HepG2 (cell line): ENCODE measurements around the gene C1orf35.

Experiments used
- FOXM1 ChIP-seq: sonication (generic); formaldehyde crosslinking; IDR thresholded peaks from 2 replicates; pipeline ENCODE4 v1.5.0; 2020; ENCODE audit warnings: missing genetic modification reagents
- FOXO4 ChIP-seq: sonication (generic); formaldehyde crosslinking; conservative IDR thresholded peaks from 2 replicates; pipeline ENCODE4 v1.8.1; 2023; ENCODE audit warnings: missing genetic modification reagents
- HOXA7 ChIP-seq: sonication (generic); formaldehyde crosslinking; IDR thresholded peaks from 2 replicates; pipeline ENCODE4 v1.8.1; 2022; ENCODE audit warnings: mild to moderate bottlenecking, missing genetic modification reagents, moderate library complexity
- ISL2 ChIP-seq: sonication (generic); formaldehyde crosslinking; IDR thresholded peaks from 2 replicates; pipeline ENCODE4 v1.5.0; 2020; ENCODE audit warnings: missing genetic modification reagents
- KLF9 ChIP-seq: IDR thresholded peaks from 2 replicates; pipeline ENCODE4 v1.6.1; 2016; ENCODE audit warnings: low read depth
- MAZ ChIP-seq, 2 experiments: sonication (generic) in 1 of 2; formaldehyde crosslinking in 1 of 2; IDR thresholded peaks; 2 replicates each; pipeline versions ENCODE4 v1.5.0 to v1.6.1; 2012 to 2020; ENCODE audit warnings: low read depth in 2 of 2, mild to moderate bottlenecking in 2 of 2, borderline replicate concordance in 1 of 2, improper control_type of control experiment in 1 of 2, low read length in 1 of 2, missing genetic modification reagents in 1 of 2, moderate library complexity in 1 of 2
- PHF5A ChIP-seq: IDR thresholded peaks from one replicate; pipeline ENCODE4 v1.6.1; 2018; ENCODE audit warnings: low read depth, missing genetic modification reagents; ENCODE audit not compliant: unreplicated experiment
- PRDM10 ChIP-seq: sonication (generic); formaldehyde crosslinking; IDR thresholded peaks from 2 replicates; pipeline ENCODE4 v1.4.0; 2020; ENCODE audit warnings: low read depth, missing genetic modification reagents
- ZHX1 ChIP-seq: sonication (generic); formaldehyde crosslinking; IDR thresholded peaks from 2 replicates; pipeline ENCODE4 v1.8.1; 2022; ENCODE audit warnings: low read depth, mild to moderate bottlenecking, missing genetic modification reagents
- ZNF557 ChIP-seq: sonication (generic); formaldehyde crosslinking; IDR thresholded peaks from 2 replicates; pipeline ENCODE4 v1.4.0; 2020; ENCODE audit warnings: missing genetic modification reagents
- TF ChIP-seq, protein P1 (sequence below): sonication (generic); formaldehyde crosslinking; IDR thresholded peaks from 2 replicates; pipeline ENCODE4 v1.9.0; 2021; ENCODE audit warnings: mild to moderate bottlenecking, missing genetic modification reagents
- TF ChIP-seq, protein P2 (sequence below): sonication (generic); formaldehyde crosslinking; IDR thresholded peaks from 2 replicates; pipeline ENCODE4 v1.5.0; 2020; ENCODE audit warnings: mild to moderate bottlenecking, missing genetic modification reagents, moderate library complexity

- TF ChIP-seq FOXM1, result no peak
- TF ChIP-seq ZHX1 (CRISPR knock-in tag), result no peak
- TF ChIP-seq, protein P1, sequence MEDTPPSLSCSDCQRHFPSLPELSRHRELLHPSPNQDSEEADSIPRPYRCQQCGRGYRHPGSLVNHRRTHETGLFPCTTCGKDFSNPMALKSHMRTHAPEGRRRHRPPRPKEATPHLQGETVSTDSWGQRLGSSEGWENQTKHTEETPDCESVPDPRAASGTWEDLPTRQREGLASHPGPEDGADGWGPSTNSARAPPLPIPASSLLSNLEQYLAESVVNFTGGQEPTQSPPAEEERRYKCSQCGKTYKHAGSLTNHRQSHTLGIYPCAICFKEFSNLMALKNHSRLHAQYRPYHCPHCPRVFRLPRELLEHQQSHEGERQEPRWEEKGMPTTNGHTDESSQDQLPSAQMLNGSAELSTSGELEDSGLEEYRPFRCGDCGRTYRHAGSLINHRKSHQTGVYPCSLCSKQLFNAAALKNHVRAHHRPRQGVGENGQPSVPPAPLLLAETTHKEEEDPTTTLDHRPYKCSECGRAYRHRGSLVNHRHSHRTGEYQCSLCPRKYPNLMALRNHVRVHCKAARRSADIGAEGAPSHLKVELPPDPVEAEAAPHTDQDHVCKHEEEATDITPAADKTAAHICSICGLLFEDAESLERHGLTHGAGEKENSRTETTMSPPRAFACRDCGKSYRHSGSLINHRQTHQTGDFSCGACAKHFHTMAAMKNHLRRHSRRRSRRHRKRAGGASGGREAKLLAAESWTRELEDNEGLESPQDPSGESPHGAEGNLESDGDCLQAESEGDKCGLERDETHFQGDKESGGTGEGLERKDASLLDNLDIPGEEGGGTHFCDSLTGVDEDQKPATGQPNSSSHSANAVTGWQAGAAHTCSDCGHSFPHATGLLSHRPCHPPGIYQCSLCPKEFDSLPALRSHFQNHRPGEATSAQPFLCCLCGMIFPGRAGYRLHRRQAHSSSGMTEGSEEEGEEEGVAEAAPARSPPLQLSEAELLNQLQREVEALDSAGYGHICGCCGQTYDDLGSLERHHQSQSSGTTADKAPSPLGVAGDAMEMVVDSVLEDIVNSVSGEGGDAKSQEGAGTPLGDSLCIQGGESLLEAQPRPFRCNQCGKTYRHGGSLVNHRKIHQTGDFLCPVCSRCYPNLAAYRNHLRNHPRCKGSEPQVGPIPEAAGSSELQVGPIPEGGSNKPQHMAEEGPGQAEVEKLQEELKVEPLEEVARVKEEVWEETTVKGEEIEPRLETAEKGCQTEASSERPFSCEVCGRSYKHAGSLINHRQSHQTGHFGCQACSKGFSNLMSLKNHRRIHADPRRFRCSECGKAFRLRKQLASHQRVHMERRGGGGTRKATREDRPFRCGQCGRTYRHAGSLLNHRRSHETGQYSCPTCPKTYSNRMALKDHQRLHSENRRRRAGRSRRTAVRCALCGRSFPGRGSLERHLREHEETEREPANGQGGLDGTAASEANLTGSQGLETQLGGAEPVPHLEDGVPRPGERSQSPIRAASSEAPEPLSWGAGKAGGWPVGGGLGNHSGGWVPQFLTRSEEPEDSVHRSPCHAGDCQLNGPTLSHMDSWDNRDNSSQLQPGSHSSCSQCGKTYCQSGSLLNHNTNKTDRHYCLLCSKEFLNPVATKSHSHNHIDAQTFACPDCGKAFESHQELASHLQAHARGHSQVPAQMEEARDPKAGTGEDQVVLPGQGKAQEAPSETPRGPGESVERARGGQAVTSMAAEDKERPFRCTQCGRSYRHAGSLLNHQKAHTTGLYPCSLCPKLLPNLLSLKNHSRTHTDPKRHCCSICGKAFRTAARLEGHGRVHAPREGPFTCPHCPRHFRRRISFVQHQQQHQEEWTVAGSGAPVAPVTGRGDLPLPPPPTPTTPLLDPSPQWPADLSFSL (CRISPR knock-in tag), result no peak
- TF ChIP-seq HOXA7, result no peak
- no peak for TF ChIP-seq KLF9
- TF ChIP-seq FOXO4, result no peak
- TF ChIP-seq ZNF557 (CRISPR knock-in tag), result no peak
- no peak for TF ChIP-seq PRDM10 (CRISPR knock-in tag)
- no peak for TF ChIP-seq PHF5A (CRISPR knock-in tag)
- TF ChIP-seq ISL2 (CRISPR knock-in tag), result no peak
- no peak for TF ChIP-seq MAZ (IDR thresholded peaks at IDR 0.05; ENCODE audit: borderline replicate concordance, low read depth, low read length)
- no peak for TF ChIP-seq MAZ (CRISPR knock-in tag; IDR thresholded peaks at IDR 0.05; ENCODE audit: low read depth)
- TF ChIP-seq, protein P2, sequence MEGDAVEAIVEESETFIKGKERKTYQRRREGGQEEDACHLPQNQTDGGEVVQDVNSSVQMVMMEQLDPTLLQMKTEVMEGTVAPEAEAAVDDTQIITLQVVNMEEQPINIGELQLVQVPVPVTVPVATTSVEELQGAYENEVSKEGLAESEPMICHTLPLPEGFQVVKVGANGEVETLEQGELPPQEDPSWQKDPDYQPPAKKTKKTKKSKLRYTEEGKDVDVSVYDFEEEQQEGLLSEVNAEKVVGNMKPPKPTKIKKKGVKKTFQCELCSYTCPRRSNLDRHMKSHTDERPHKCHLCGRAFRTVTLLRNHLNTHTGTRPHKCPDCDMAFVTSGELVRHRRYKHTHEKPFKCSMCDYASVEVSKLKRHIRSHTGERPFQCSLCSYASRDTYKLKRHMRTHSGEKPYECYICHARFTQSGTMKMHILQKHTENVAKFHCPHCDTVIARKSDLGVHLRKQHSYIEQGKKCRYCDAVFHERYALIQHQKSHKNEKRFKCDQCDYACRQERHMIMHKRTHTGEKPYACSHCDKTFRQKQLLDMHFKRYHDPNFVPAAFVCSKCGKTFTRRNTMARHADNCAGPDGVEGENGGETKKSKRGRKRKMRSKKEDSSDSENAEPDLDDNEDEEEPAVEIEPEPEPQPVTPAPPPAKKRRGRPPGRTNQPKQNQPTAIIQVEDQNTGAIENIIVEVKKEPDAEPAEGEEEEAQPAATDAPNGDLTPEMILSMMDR (CRISPR knock-in tag), result no peak
Measured at GRCh38 chr1:228112617-228113016, 9.5 kb upstream of the C1orf35 start.
